Measurements from ENCODE around the gene PRR12. TPM values are rescaled to one million over a fixed set of nuclear protein-coding genes. Genes with fewer than 3 reads are reported as not detected.

Gene PRR12
- total RNA-seq, 1 experiment from 2014 or later = 2.3 TPM

- no peak for DNase-seq (ENCODE audit: low read depth)
- in situ Hi-C loops (cut with HindIII; ENCODE audit: low pct_unique_long_range_greater_than_20kb, low sequenced_read_pairs) = no loop called here
Measured at GRCh38 chr19:49585023-49585422, 6.0 kb upstream of the PRR12 start.

- no peak for DNase-seq (ENCODE audit: low read depth)
- in situ Hi-C loops (cut with HindIII; ENCODE audit: low pct_unique_long_range_greater_than_20kb, low sequenced_read_pairs) = no loop called here
Measured at GRCh38 chr19:49587227-49587626, 3.8 kb upstream of the PRR12 start.

DNA sequence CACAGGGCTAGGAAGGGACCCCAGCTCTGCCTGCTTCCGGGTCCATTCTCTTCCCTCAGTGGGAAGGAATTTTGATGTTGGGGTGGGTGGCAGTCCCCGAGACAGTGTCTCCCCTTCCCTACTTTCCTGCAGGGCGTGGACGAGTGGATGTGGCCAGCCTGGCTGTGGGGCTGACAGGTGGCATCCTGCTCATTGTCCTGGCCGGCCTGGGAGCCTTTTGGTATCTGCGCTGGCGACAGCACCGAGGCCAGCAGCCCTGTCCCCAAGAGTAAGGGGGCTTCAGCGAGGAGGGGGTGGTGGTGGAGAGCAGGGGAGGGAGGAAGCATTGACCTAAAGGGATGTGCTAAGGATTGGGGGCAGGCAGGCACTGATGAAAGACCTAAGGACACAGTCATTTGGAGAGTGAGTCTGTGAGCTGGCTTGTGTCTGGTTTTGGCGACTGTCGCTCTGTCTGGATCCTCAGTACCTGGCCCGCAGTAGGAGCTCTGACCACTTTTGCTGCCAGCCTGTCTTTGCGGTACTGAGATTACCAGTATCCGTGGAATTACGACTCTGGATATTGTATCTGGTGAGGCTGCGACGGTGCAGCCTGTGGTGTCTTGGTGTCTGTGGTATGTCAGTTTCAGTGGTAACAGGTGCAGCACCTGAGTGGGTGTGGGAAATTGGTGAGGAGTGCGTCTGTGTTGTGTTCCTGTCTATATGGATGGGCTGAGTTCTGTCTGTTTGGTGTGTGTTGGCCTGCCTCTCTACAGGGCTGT, 2.4 kb upstream of the PRR12 start:
- in situ Hi-C loops (cut with HindIII; ENCODE audit: low pct_unique_long_range_greater_than_20kb, low sequenced_read_pairs) = no loop called here
- no peak for DNase-seq (ENCODE audit: low read depth)

GRCh38 chr19:49589502-49589905, 1.5 kb upstream of the PRR12 start:
- peak; percentile 30 for DNase-seq (ENCODE audit: low read depth)
- in situ Hi-C loops (cut with HindIII; ENCODE audit: low pct_unique_long_range_greater_than_20kb, low sequenced_read_pairs) = no loop called here

GRCh38 chr19:49590071-49590970, 661 bp upstream of the PRR12 start:
- DNase-seq (ENCODE audit: low read depth) = peak; percentile 98
- in situ Hi-C loops (cut with HindIII; ENCODE audit: low pct_unique_long_range_greater_than_20kb, low sequenced_read_pairs) = no loop called here

- peak; percentile 70 for DNase-seq (ENCODE audit: low read depth)
- in situ Hi-C loops (cut with HindIII; ENCODE audit: low pct_unique_long_range_greater_than_20kb, low sequenced_read_pairs) = no loop called here
Measured at GRCh38 chr19:49591731-49592485, 926 bp downstream of the PRR12 start.

DNA sequence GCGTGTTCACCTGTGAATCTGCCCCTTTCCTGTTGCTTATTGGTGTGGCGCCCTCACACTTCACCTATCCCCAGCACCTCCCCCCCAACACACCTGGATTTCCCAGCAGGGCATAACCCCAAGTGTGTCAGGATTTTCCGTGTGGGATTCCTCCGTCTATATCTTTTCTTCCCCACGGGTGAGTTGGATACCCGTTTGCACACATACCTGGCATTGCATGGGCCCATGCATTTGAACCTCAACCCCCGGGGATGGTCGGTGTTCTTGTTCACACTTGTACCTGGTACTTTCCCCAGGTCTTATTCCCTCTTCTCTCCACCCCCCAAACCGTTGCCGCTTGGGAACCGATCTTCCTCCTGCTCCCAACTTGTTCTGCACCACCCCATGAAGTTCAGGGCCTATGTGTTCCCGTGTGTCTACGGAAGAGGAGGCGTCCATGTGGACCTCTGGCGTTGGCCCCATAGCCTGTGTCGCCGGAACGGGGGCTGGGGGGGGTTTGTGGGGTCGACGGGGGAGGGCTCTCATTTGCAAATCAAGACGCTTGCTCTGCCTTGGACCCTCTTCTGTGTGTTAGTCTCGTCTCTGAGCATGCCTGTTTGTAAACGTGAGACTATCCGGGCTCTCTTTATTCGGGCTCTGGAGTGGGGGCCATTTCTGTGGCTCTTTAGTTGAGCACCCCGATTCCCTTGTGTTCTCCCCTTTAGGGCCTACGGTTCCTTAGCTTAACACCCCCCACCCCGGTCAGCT, 1.7 kb downstream of the PRR12 start:
- in situ Hi-C loops (cut with HindIII; ENCODE audit: low pct_unique_long_range_greater_than_20kb, low sequenced_read_pairs) = no loop called here
- peak; percentile 48 for DNase-seq (ENCODE audit: low read depth)

- in situ Hi-C loops (cut with HindIII; ENCODE audit: low pct_unique_long_range_greater_than_20kb, low sequenced_read_pairs) = no loop called here
- peak; percentile 92 for DNase-seq (ENCODE audit: low read depth)
Measured at GRCh38 chr19:49593233-49594113, 2.5 kb downstream of the PRR12 start.

- in situ Hi-C loops (cut with HindIII; ENCODE audit: low pct_unique_long_range_greater_than_20kb, low sequenced_read_pairs) = no loop called here
Measured at GRCh38 chr19:49594157-49594992, 3.4 kb downstream of the PRR12 start.

DNA sequence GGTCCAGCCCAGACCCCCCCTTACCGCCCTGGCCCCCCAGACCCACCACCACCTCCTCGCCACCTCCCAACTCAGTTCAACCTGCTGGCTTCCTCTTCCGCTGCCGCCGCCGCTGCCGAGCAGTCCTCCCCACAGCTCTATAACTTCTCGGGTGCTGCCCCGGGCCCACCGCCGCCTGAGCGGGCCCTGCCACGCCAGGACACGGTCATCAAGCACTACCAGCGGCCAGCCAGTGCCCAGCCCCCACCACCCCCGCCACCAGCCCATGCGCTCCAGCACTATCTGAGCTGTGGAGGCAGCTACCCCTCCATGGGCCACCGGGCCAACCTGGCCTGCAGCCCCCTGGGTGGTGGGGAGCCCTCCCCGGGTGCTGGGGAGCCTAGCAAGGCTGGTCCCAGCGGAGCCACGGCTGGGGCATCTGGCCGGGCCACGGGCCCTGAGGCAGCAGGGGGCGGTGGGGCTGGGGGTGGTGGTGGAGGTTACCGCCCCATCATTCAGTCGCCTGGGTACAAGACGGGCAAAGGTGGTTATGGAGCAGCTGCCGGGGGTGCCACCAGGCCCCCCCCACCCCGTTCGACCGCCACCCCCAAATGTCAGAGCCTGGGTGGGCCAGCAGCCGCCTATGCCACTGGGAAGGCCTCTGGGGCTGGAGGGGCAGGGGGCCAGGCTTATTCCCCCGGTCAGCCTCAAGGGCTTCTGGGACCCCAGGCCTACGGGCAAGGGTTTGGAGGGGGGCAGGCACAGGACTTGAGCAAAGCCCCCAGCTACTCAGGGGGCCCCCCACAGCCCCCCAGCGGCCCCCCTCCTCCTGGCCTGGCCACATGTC, 4.2 kb downstream of the PRR12 start:
- DNase-seq (ENCODE audit: low read depth) = no peak
- in situ Hi-C loops (cut with HindIII; ENCODE audit: low pct_unique_long_range_greater_than_20kb, low sequenced_read_pairs) = no loop called here

More at GRCh38 chr19:49594157-49594992, 3.4 kb downstream of the PRR12 start:
- DNase-seq (ENCODE audit: low read depth) = no peak

GRCh38 chr19:49595819-49596404, 4.9 kb downstream of the PRR12 start:
- in situ Hi-C loops (cut with HindIII; ENCODE audit: low pct_unique_long_range_greater_than_20kb, low sequenced_read_pairs) = no loop called here
- no peak for DNase-seq (ENCODE audit: low read depth)

DNA sequence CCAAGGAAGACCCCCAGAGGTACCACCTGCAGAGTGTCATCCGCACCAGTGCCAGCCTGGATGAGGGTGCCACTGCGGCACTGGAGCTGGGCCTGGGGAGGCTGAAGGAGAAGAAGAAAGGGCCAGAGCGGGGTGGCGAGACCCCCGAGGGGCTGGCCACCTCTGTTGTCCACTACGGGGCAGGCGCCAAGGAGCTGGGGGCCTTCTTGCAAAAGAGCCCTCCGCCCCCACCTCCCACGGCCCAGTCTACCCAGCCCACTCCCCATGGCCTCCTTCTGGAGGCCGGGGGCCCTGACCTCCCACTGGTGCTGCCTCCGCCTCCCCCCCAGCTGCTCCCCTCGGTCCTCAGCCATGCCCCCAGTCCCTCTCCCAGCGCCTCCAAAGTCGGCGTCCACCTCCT, 5.4 kb downstream of the PRR12 start:
- in situ Hi-C loops (cut with HindIII; ENCODE audit: low pct_unique_long_range_greater_than_20kb, low sequenced_read_pairs) = no loop called here
- DNase-seq (ENCODE audit: low read depth) = no peak

DNA sequence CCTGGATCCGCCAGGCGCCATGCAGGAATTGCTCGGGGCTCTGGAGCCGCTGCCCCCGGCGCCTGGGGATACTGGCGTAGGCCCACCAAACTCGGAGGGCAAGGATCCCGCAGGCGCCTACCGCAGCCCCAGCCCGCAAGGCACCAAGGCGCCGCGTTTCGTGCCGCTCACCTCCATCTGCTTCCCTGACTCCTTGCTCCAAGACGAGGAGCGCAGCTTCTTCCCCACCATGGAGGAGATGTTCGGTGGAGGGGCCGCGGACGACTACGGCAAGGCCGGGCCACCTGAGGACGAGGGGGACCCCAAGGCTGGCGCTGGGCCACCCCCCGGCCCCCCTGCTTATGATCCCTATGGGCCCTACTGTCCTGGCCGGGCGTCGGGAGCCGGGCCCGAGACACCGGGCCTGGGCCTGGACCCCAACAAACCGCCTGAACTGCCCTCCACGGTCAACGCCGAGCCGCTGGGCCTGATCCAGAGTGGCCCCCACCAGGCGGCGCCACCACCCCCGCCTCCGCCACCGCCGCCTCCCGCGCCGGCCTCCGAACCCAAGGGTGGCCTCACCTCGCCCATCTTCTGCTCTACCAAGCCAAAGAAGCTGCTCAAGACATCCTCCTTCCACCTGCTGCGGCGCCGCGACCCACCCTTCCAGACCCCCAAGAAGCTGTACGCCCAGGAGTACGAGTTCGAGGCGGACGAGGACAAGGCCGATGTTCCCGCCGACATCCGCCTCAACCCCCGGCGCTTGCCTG, 6.1 kb downstream of the PRR12 start:
- no peak for DNase-seq (ENCODE audit: low read depth)
- in situ Hi-C loops (cut with HindIII; ENCODE audit: low pct_unique_long_range_greater_than_20kb, low sequenced_read_pairs) = no loop called here

- no peak for DNase-seq (ENCODE audit: low read depth)
- in situ Hi-C loops (cut with HindIII; ENCODE audit: low pct_unique_long_range_greater_than_20kb, low sequenced_read_pairs) = no loop called here
Measured at GRCh38 chr19:49597703-49597974, 6.7 kb downstream of the PRR12 start.

Measured in Caki2 (cell line).